ENCODE results near the gene ACOX3. TPM values are rescaled to one million over a fixed set of nuclear protein-coding genes. Genes with fewer than 3 reads are reported as not detected.

Gene ACOX3
- total RNA-seq, 1 donor from 2014 or later = 59.7 TPM

DNA sequence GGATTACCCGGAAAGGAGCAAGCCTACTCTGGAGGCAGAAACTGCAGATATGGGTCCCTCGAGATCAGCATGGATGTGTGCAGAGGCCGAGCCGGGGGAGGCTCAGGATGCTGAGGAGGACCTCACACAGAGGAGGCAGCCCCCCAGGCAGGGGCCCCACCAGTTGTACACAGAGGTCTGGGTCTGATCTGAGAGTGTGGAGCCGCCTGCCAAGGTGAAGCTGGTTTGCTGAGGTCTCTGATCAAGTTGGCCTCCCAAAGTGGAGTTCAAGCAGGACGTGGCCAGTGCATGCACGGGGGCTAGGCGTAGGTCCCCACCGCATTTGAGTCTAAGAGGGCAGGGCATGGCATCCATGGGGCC lies 35.0 kb downstream of the ACOX3 start:
- Mint-ChIP-seq H3K4me3 (no peak overlapping the region), H3K36me3 (peaks cover 43% of the 10 kb centered on the region), H3K27me3 (ENCODE audit: low read depth) (no peaks in the 10 kb centered on the region), H3K4me1 (peaks cover 9% of the 10 kb centered on the region), H3K27ac (no peak overlapping the region), H3K9me3 (peaks cover 5% of the 10 kb centered on the region)
- DNase-seq (ENCODE audit: low spot score in 2 of 2, unreplicated experiment in 2 of 2) = no peak
- TF ChIP-seq, protein P1, sequence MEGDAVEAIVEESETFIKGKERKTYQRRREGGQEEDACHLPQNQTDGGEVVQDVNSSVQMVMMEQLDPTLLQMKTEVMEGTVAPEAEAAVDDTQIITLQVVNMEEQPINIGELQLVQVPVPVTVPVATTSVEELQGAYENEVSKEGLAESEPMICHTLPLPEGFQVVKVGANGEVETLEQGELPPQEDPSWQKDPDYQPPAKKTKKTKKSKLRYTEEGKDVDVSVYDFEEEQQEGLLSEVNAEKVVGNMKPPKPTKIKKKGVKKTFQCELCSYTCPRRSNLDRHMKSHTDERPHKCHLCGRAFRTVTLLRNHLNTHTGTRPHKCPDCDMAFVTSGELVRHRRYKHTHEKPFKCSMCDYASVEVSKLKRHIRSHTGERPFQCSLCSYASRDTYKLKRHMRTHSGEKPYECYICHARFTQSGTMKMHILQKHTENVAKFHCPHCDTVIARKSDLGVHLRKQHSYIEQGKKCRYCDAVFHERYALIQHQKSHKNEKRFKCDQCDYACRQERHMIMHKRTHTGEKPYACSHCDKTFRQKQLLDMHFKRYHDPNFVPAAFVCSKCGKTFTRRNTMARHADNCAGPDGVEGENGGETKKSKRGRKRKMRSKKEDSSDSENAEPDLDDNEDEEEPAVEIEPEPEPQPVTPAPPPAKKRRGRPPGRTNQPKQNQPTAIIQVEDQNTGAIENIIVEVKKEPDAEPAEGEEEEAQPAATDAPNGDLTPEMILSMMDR (IDR thresholded peaks at IDR 0.05; ENCODE audit: unreplicated experiment) = no peak

DNA sequence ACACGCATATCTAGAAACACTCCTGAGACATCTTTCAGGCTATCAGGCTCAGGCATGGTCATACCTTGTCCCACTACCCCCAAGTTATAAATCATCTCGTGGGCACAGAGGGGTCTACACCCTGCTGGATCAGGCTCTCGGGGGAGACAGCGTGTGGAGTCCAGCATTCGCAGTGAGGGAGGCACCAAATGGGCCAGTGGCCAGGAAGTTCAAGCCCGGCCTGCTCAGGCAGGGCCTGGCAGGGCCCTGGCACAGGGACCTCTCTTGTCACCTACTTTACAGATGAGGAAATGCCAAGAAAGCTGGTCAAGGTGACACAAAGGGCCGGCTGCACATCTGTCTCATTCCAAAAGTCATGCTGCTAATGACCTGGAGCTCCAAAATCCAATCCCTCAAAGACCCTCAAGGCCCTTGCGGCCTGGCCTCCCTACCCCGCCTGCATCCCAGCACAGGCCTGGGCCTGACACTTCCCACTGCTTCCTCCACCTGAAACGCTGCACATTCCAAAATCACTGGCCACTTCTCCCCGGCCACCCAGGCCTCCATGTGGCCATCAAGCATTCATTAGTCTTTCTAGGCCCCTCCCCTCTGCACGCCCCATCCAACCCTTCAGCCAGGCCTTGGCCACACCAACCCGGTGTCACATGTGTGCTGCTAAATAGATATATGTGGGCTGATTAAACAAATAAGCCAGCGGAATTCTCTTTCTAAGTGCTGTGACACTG lies 35.6 kb downstream of the ACOX3 start:
- no peak for DNase-seq (ENCODE audit: low spot score in 2 of 2, unreplicated experiment in 2 of 2)
- Mint-ChIP-seq H3K4me1 (peaks cover 8% of the 10 kb centered on the region), H3K27ac (peak overlapping the region; percentile 40), H3K27me3 (ENCODE audit: low read depth) (no peaks in the 10 kb centered on the region), H3K9me3 (peaks cover 5% of the 10 kb centered on the region), H3K36me3 (peaks cover 43% of the 10 kb centered on the region), H3K4me3 (no peak overlapping the region)
- TF ChIP-seq, protein P1 (IDR thresholded peaks at IDR 0.05; ENCODE audit: unreplicated experiment) = no peak

DNA sequence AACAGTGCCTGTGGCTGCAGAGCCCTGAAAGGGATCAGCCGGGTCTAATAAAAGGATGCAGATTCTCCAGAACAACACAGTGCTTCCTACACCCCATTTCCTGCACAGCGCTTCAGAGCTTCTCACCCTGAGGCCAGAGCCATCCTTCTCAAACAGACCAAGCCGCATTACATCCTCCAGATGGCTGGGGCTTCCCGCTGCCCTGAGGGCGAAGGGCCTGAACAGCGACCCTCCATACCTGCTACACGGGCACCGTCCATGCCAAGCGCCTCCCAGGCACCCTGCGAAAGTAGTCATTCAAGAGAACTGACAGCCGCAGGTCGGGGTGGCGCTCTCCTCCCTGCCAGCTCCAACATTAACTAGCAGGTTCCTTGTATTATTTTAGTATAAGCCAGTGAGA lies 36.5 kb downstream of the ACOX3 start:
- peaks cover 5% of the 10 kb centered on the region for H3K9me3 Mint-ChIP-seq
- peaks cover 38% of the 10 kb centered on the region for H3K36me3 Mint-ChIP-seq
- H3K4me3 Mint-ChIP-seq = no peak overlapping the region
- TF ChIP-seq, protein P1 (IDR thresholded peaks at IDR 0.05; ENCODE audit: unreplicated experiment) = no peak
- DNase-seq (ENCODE audit: low spot score in 2 of 2, unreplicated experiment in 2 of 2) = no peak
- no peak overlapping the region for H3K27ac Mint-ChIP-seq
- no peaks in the 10 kb centered on the region for H3K27me3 Mint-ChIP-seq (ENCODE audit: low read depth)
- peaks cover 8% of the 10 kb centered on the region for H3K4me1 Mint-ChIP-seq

DNA sequence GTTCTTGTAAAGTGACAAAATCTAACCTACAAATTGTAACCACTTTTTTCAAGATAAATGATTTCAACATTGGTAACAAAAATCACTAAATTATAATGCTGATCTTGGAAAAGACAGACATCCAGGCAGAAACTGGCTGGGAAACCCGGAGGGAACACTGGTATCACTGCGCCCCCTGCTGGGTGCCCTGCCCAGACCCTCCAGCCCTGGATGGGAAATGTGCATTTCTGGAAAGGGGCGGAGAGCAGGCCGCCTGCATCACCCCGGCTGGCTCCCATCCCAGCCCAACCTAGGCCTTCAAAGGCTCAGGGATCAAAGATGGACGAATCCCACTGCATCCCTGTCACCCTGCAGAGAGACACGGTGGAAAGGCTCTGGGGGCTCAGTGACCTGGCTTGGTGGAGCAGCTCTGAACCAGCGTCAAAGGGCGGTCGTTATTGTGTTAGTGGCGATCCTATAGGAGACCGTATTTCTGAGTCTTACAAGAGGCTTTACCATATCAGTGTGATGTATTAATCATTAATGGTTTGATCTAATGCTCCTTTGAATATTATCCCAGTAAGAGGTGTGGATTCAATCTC lies 37.3 kb downstream of the ACOX3 start:
- Mint-ChIP-seq H3K9me3 (peaks cover 5% of the 10 kb centered on the region), H3K36me3 (peaks cover 44% of the 10 kb centered on the region), H3K4me1 (peaks cover 8% of the 10 kb centered on the region), H3K27me3 (ENCODE audit: low read depth) (no peaks in the 10 kb centered on the region), H3K4me3 (no peak overlapping the region), H3K27ac (peak overlapping the region; percentile 86)
- DNase-seq (ENCODE audit: low spot score in 2 of 2, unreplicated experiment in 2 of 2) = peak; percentile 81 to 93
- TF ChIP-seq, protein P1 (IDR thresholded peaks at IDR 0.05; ENCODE audit: unreplicated experiment) = peak; percentile 95

DNA sequence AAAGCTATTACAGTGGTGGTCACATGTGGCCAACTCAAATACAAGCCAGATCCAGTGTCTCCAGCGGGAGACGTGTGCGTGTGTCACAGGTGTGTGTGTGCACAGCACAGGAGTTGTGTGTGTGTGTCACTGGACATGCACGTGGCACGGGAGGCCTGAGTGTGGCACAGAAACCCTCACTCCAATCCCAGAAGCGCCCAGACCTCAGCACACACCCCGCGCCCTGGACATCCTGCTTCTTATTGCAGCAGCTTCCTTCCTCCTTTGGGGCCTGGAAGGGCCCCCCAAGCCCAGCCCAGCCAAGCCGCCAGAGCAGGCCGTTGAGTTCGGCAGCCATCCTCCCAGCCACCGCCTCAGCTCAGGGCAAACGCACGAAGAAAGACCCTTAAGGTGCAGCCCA lies 37.9 kb downstream of the ACOX3 start:
- no peak for DNase-seq (ENCODE audit: low spot score in 2 of 2, unreplicated experiment in 2 of 2)
- H3K4me1 Mint-ChIP-seq = peaks cover 8% of the 10 kb centered on the region
- H3K4me3 Mint-ChIP-seq = no peak overlapping the region
- no peaks in the 10 kb centered on the region for H3K27me3 Mint-ChIP-seq (ENCODE audit: low read depth)
- TF ChIP-seq, protein P1 (IDR thresholded peaks at IDR 0.05; ENCODE audit: unreplicated experiment) = no peak
- peaks cover 42% of the 10 kb centered on the region for H3K36me3 Mint-ChIP-seq
- H3K27ac Mint-ChIP-seq = peak overlapping the region; percentile 86
- H3K9me3 Mint-ChIP-seq = peaks cover 5% of the 10 kb centered on the region

Measured in mesothelial cell of epicardium (in vitro differentiated cells).